ENCODE results near the gene RBM38. TPM values are rescaled to one million over a fixed set of nuclear protein-coding genes. Genes with fewer than 3 reads are reported as not detected.
"Not testable (repeated sequence)": the region's sequence is repeated elsewhere in the genome, so short reads cannot be mapped to it uniquely, and the experiment has no call there.

The RBM38 gene
- 18.2 TPM for total RNA-seq

- DNase-seq (ENCODE audit: low spot score) = no peak
These were observed at the start of gene RBM38 for GRCh38 chr20:57390604-57391438. Gene RBM38 (plus strand): TSS chr20:57391396. CDS start chr20:57391582, 186 bp downstream.

DNA sequence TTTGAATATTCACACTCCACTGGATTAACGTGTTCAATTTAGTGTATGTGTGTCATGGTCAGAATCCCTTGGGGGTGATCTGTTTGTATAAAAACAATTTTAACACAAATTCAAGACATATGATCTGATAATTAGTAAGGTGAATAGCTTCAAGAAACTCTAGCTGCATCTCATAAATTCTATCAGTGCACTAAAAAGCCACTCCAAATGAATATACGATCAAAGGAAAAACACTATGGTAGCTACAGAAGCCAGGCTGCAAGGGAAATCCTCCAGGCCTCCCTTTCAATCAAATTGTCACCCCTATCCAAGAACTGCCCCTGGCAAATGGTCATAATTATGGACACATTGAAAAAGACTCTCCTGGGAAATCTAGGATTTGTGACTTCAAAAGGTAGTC, 49.5 kb upstream of the RBM38 start:
- DNase-seq (ENCODE audit: low spot score) = no peak

DNA sequence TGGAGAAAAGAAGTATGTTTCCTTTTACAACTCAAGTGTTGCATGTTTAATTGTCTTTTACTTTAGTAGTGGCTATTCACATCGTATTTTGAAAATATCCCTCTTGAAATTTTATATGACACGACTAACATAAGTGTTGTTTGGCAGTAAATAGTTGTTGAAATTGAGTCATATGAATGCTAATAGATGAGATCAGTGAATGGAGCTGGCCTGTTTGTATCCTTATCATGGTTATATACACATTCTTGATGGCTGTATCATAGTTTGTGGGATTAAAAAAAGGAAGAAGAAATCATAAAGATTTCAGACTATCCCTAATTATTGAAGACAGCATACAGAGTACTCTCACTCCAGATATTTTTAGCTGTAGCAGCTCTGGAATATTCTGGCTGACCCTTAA, 48.4 kb upstream of the RBM38 start:
- DNase-seq (ENCODE audit: low spot score) = no peak

- peak; percentile 74 for DNase-seq (ENCODE audit: low spot score)
These were observed 44.7 kb upstream of the RBM38 start for GRCh38 chr20:57346477-57346876.

- no peak for DNase-seq (ENCODE audit: low spot score)
These were observed 43.8 kb upstream of the RBM38 start for GRCh38 chr20:57347393-57347792.

GRCh38 chr20:57348200-57348921, 42.8 kb upstream of the RBM38 start:
- DNase-seq (ENCODE audit: low spot score) = not testable (repeated sequence)

GRCh38 chr20:57348922-57349574, 42.1 kb upstream of the RBM38 start:
- DNase-seq (ENCODE audit: low spot score) = not testable (repeated sequence)

- no peak for DNase-seq (ENCODE audit: low spot score)
These were observed 41.0 kb upstream of the RBM38 start for GRCh38 chr20:57350081-57350710.

GRCh38 chr20:57350726-57351041, 40.5 kb upstream of the RBM38 start:
- DNase-seq (ENCODE audit: low spot score) = not testable (repeated sequence)

DNA sequence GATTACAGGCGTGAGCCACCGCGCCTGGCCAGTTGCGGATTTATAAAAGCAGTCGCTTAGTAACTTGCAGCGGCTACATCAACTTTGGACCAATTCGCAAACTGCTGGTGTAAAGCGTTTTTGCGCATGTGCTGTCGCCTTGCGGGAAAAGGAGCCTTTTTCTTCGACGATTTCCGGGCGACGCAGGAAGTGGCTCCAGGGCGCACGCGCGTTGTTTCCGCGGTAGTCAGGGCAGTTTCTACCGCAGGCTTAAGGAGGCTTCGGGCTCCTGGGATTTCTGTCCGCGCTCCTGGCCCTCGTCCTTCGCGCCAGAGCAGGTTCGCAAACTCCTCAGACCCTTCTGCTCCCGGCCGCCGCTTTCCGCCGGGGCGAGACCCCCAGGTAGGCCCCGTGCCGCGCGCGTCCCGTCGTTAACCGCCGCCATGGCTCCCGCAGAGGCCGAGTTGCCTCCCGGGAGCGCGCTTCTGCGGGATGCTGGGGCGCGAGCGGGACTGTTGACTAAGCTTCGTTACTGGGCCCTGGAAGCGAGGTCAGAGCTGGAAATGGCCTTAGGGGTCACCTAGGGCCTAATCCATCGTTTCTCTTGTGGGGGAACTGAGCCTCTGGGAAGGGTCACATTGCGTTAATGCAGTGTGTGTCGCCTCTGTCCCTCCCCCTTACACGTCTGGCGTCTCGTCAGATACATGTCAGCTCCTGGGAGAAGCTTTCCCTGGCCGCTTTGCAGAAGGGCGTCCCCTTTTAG, 40.0 kb upstream of the RBM38 start, which contains the start of gene RAE1:
RAE1 (plus strand) TSS at position 214 of the 742 bp plus-strand sequence. CDS start 2,784 bp downstream, outside the sequence.
- DNase-seq (ENCODE audit: low spot score) = peak; percentile 91

GRCh38 chr20:57352305-57352704, 38.9 kb upstream of the RBM38 start:
- no peak for DNase-seq (ENCODE audit: low spot score)

GRCh38 chr20:57353351-57353750, 37.8 kb upstream of the RBM38 start:
- DNase-seq (ENCODE audit: low spot score) = no peak

DNA sequence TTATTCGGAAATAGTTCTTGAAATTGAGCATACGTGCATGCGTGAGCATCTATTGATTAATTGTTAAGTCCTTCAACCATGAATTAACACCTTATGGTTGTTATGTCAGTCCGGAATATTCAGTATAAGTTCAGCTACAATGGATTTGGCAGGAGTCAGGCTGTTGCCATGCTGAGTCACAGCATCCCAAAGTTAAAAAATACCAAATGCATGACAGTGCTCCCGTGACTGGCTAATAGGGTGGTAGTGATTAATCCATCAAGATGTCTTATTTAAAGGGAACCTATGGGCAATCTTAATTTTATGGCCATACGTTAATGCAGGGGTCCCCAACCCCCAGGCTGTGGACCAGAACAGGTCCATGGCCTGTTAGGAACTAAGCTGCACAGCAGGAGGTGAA, 29.7 kb upstream of the RBM38 start:
- DNase-seq (ENCODE audit: low spot score) = no peak

- no peak for DNase-seq (ENCODE audit: low spot score)
These were observed 26.7 kb upstream of the RBM38 start for GRCh38 chr20:57364451-57364850.

- no peak for DNase-seq (ENCODE audit: low spot score)
These were observed 21.6 kb upstream of the RBM38 start for GRCh38 chr20:57369596-57369995.

GRCh38 chr20:57370316-57370715, 20.9 kb upstream of the RBM38 start:
- no peak for DNase-seq (ENCODE audit: low spot score)

DNA sequence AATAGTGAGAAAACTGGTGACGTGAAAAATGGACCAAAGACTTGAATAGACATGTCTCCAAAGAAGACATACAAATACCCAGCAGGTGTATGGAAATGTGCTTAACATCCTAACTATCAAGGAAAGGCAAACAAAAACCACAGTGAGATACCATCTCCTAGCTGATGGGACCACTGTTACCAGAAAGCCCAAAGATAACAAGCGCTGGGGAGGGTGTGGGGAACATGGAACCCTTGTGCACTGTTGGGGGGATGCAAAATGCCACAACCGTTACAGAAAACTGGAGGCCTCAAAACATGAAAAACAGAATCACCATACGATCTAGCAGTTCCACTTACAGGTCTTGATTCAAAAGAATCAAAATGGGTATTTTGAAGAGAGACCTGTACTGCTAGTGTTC, 19.8 kb upstream of the RBM38 start:
- DNase-seq (ENCODE audit: low spot score) = no peak

DNA sequence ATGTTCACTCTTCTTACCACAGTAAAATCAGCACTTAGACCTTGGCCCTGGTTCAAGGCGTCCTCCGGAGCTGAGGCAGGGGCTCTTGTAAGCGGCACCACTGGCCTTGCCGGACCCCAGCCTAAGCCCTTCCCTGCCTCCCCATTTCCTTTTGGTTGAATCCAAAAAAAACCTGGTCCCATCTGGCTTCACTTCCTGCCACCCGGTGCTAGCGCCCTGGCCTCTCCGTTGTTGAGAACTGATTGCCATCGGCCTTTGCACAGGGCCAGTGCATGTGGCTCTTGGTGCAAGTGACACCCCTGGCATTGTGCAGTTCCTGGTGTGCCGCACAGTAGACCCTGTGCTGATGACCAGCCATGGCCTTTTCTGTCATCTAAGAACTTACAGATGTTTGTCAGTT, 19.0 kb upstream of the RBM38 start:
- DNase-seq (ENCODE audit: low spot score) = no peak

DNA sequence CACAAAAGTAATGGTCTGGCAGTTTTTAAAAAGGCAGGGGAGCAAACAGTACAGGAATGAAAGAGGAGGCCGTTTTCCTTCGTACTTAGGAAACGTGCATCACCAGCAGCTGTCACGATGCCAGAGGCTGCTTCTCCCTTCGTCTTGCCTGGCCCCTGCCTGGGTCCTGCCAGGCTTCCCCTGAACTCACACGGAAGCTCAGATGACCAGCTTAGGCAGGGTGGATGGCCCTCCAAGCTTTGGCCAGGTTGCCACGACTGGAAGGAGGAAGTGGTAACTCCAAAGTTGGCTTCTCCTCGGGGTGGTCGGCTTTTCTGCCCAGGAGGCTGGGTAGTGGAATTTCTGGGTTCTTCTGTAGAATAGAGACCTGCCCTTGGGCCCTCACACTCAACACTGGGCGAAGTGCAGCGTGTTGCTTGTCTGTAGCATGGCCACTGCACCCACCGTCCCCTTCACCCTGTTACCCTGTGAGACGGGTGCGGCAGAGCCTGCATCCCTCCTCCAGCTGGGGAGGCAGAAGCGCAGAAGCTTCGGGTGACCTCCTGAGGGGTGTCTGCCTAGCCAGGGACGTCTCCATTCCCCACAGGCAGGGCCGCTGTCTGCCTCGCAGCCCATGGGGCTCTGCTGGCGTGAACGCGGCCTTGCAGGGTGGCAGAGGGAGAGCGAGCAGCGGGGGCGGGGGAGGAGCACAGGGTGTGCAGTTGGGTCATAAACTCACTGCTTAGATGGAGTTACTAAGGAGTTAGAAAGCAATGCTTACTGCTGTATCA, 18.4 kb upstream of the RBM38 start:
- DNase-seq (ENCODE audit: low spot score) = no peak

DNA sequence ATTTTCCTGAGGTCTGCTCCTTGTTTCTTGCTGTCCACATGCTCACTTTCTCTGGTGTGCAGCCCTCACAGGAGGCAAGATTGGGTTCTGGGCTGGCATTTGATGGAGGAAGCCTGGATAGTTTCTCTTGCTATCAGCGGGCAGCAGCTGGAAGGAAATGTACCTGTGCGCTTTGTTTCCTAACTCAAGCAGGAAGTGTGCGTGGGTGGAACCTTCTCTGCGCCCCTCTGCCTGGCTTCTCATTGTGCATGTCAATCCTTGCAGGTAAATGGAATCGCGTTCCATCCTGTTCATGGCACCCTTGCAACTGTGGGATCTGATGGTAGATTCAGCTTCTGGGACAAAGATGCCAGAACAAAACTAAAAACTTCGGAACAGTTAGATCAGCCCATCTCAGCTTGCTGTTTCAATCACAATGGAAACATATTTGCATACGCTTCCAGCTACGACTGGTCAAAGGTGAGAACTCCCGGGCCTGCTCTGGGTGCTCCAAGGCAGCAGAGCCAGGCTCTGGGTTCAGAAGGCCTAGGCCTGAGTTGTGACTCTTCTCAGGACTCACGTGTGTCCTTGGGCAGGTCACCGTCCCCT, 16.8 kb upstream of the RBM38 start:
- no peak for DNase-seq (ENCODE audit: low spot score)

Data from ureter (tissue), 1 donor.